SJSA1 (cell line): ENCODE data around the gene BCKDHB. TPM values are rescaled to one million over a fixed set of nuclear protein-coding genes. Genes with fewer than 3 reads are reported as not detected.

ENCODE experiments used
- DNase-seq, 2 experiments: peaks; one replicate each; pipeline ENCODE4 v3.0.0-alpha.2; 2015 to 2020; ENCODE audit warnings: low spot score in 2 of 2, low read depth in 1 of 2
- H3K27ac ChIP-seq: fragments of 250-450 bp; sonication (Bioruptor Pico); 2 replicates; pipeline ENCODE4 v1.5.1; 2020; ENCODE audit warnings: mild to moderate bottlenecking, moderate library complexity
- H3K27me3 ChIP-seq: fragments of 250-450 bp; sonication (Bioruptor Pico); replicated peaks from 2 replicates; pipeline ENCODE4 v1.5.1; 2020; ENCODE audit warnings: mild to moderate bottlenecking, moderate library complexity
- H3K36me3 ChIP-seq: fragments of 250-450 bp; sonication (Bioruptor Pico); 2 replicates; pipeline ENCODE4 v1.5.1; 2020; ENCODE audit warnings: mild to moderate bottlenecking
- H3K4me1 ChIP-seq: fragments of 250-450 bp; sonication (Bioruptor Pico); replicated peaks from 2 replicates; pipeline ENCODE4 v1.6.1; 2021; ENCODE audit warnings: mild to moderate bottlenecking
- H3K4me3 ChIP-seq: fragments of 250-450 bp; sonication (Bioruptor Pico); 2 replicates; pipeline ENCODE4 v1.5.1; 2020; ENCODE audit warnings: mild to moderate bottlenecking
- H3K9me3 ChIP-seq: fragments of 250-450 bp; sonication (Bioruptor Pico); replicated peaks from 2 replicates; pipeline ENCODE4 v1.5.1; 2020; ENCODE audit warnings: mild to moderate bottlenecking
- total RNA-seq: library from RNA; depleted of rRNA; stranded (reverse); fragments of >200 nt; shearing (Covaris generic); gene quantifications from 2 replicates; pipeline ENCODE4 v1.2.3, GENCODE V29; 2014

The BCKDHB gene
- total RNA-seq, 1 experiment from 2014 or later = 27.5 TPM

DNA sequence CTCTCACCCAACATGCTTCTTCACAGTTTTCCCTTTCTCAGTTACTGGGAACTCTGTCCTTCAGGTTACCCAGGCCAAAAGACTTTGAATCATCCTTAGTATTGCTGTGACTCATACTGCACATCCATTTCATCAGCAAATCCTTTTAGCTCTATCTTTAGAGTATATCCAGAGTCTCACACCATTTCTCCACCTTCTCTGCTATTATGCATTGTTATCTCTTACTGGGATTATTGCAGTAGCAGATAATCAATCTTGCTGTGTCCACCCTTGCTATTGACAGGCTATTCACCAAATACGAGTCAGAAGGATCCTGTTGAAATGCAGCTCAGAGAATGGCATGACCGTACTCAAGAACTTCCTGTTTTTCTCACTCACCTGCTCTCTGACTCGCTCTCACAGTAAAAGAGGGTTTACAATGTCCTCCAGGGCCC, 57.3 kb downstream of the BCKDHB start:
- no peak overlapping the region for H3K27ac ChIP-seq
- H3K4me3 ChIP-seq = no peak overlapping the region

DNA sequence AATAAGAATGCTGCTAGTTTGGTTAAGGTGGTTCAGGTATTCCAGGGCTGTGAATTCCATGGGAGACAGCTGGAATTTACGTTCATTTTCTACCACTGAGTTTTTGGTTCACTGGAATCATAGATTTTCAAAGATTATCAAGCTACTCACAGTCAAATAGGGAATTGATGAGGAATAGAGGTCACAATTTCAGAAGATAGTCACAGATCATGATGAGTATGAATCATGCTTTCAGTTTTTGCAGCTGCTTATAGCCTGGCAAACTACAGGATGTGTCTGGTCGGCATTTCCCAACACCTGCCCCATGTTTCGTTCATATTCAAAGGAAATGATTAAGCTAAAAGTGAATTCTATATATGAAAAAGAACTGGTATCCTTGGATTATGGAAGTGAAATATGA, 58.7 kb downstream of the BCKDHB start:
- H3K27me3 ChIP-seq = no peaks in the 10 kb centered on the region
- no peak overlapping the region for H3K27ac ChIP-seq
- H3K4me1 ChIP-seq = peaks cover 10% of the 10 kb centered on the region
- H3K36me3 ChIP-seq = no peaks in the 10 kb centered on the region; the same call in 1 of the 2 replicates
- no peak for DNase-seq
- no peaks in the 10 kb centered on the region for H3K9me3 ChIP-seq
- no peak overlapping the region for H3K4me3 ChIP-seq

More for the DNA sequence above, 57.3 kb downstream of the BCKDHB start:
- H3K9me3 ChIP-seq = no peaks in the 10 kb centered on the region
- DNase-seq = peak in 1 of 2 experiments; percentile 25
- no peaks in the 10 kb centered on the region for H3K27me3 ChIP-seq
- no peaks in the 10 kb centered on the region; the same call in 1 of the 2 replicates for H3K36me3 ChIP-seq
- H3K4me1 ChIP-seq = peaks cover 10% of the 10 kb centered on the region

DNA sequence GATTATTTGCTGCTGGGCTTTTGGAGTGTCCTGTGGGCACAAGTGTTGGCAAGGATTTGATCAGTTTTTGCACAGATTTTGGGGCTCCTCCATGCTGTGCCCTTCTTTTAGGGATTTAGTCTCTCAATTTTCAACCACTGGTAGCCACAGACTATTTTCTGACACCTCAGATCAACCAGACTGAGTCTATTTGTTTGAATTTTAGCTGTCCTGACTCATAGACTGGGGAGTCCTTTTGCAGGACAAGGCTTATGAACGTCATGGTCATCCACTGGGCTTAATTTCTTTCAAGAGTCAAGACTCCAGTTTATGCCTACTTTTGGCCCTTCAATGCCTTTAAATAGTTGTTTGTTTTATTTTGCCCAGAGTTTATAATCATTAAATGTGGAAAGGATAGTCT, 59.3 kb downstream of the BCKDHB start:
- no peaks in the 10 kb centered on the region for H3K27me3 ChIP-seq
- H3K27ac ChIP-seq = no peak overlapping the region
- H3K4me3 ChIP-seq = no peak overlapping the region
- H3K4me1 ChIP-seq = peaks cover 10% of the 10 kb centered on the region
- no peaks in the 10 kb centered on the region; the same call in 1 of the 2 replicates for H3K36me3 ChIP-seq
- H3K9me3 ChIP-seq = no peaks in the 10 kb centered on the region
- DNase-seq = no peak

DNA sequence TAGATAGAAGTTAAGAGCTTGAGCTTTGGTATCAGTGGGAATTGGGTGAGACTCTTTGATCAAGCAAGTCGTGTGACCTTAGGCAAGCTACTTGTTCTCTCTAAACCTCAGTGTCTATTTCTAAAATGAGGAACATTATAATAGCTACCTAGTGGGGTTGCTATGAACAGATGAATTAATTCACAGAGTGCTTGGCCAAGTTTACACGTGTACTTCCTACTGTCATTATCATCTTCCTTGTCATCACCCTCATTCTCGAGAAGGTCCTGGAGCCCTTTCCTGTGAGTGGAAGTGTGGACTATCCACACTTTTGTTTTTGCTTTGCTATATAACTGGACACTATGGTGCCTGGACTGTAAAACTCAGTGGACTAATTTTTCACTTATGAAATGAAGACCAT, 64.0 kb downstream of the BCKDHB start:
- H3K36me3 ChIP-seq = peaks cover 8% of the 10 kb centered on the region; the same call in 1 of the 2 replicates
- H3K9me3 ChIP-seq = no peaks in the 10 kb centered on the region
- DNase-seq = no peak
- H3K4me3 ChIP-seq = no peak overlapping the region
- no peaks in the 10 kb centered on the region for H3K27me3 ChIP-seq
- peaks cover 9% of the 10 kb centered on the region for H3K4me1 ChIP-seq
- H3K27ac ChIP-seq = no peak overlapping the region

DNA sequence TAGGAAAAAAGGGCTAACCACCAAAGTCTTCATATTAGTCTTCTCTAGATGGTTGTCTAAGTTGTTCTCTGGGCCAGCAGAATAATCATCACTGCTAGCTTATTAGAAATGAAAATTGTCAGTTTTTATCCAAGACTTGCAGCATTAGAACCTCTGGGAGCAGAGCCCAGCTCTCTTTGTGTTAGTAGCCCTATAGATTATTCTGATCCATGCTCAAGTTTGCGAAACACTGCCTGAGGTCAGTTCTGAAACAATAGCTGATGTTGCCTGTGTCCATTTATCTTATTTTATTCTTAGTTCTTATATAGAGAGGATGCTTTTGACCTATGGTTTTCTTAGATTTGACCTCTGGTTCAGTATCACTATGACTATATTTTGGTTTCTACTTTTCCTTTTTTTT, 66.9 kb downstream of the BCKDHB start:
- H3K36me3 ChIP-seq = peaks cover 8% of the 10 kb centered on the region; the same call in 1 of the 2 replicates
- no peak for DNase-seq
- H3K27ac ChIP-seq = no peak overlapping the region
- no peaks in the 10 kb centered on the region for H3K9me3 ChIP-seq
- no peaks in the 10 kb centered on the region for H3K27me3 ChIP-seq
- peaks cover 10% of the 10 kb centered on the region for H3K4me1 ChIP-seq
- H3K4me3 ChIP-seq = no peak overlapping the region

DNA sequence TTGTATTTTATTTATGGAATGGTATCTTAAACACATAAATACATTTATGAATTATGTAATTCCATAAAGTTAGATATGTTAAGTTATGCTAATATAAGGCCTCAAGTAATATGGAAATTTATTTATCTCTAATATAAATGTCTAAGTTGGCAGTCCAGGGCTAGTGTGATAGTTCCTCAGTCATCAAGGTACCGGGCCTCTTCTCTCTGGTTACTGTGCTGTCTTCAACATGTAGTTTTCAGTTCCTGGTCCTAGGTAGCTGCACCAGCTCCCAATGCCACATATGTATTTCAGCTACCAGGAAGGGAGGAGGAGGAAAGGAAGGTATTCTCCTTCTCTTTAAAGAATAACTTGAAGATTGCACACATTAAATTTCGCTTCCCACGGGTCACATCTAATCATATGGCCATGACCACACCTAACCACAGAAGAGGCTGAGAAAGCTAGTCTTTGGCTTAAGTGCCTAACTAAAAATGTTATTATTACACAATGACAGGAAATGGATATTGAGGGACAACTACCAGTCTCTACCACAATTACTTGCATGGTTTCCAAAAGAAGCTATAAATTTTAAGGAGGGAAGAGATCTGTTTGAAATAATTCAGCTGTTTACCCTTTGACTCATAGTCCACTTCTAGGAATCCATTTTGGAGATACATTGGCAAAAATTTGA, 68.6 kb downstream of the BCKDHB start:
- H3K36me3 ChIP-seq = peaks cover 8% of the 10 kb centered on the region; the same call in 1 of the 2 replicates
- no peaks in the 10 kb centered on the region for H3K9me3 ChIP-seq
- DNase-seq = peak in 1 of 2 experiments; percentile 18
- H3K4me3 ChIP-seq = no peak overlapping the region
- H3K27me3 ChIP-seq = no peaks in the 10 kb centered on the region
- no peak overlapping the region for H3K27ac ChIP-seq
- peaks cover 10% of the 10 kb centered on the region for H3K4me1 ChIP-seq

DNA sequence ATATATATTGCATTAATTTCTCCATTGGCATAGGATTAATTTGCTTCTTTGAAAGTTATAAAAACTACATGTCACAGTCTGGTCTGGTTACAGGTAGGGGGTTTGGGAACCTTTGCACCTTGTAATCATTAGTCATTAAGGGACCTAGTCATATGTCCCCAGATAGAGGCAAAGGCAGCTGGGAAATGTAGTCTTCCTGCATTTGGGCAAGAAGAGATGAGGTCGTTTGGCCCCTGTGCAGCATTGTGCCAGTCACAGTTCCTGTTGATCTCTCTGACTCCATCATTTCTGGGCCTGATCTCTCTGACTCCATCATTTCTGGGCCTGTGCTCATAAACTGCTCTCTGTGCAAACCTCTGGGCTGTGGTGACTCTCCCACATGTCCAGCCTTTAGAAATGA, 73.2 kb downstream of the BCKDHB start:
- no peaks in the 10 kb centered on the region for H3K27me3 ChIP-seq
- peaks cover 24% of the 10 kb centered on the region for H3K4me1 ChIP-seq
- DNase-seq = no peak
- H3K4me3 ChIP-seq = no peak overlapping the region
- no peaks in the 10 kb centered on the region for H3K9me3 ChIP-seq
- no peak overlapping the region for H3K27ac ChIP-seq
- H3K36me3 ChIP-seq = peaks cover 4% of the 10 kb centered on the region; the same call in 1 of the 2 replicates

DNA sequence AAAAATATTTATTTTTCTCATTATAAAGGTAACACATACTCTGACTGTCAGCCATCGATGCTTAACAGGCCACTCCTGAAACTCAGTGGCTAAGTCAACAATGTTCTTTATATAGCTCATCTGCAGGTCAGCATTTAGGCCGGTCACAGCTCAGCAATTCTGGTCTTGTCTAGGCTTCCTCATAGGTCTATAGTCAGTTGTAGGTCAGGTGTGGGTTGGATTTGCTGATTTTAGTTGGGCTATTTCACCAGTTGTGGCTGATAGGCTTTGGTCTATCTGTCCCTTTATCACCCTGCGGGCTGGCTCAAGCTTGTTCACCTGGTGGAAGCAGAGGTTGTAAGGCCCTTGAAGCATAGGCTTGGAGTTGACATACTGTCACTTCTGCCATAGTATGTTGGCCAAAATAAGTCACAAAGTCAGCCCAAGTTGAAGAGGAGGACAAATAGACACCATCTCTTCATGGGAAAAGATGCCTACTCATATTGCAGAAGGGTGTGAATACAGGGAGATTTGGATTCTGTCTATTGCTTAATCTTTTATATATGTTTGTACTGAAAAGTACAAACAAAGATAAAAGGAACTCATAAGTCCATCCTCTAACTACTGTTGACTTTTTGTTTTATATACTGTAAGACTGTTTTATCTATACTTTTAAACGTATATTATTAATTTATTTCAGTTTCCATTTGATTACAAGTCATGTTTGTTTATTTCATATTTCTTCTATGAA, 75.0 kb downstream of the BCKDHB start:
- DNase-seq = no peak
- H3K4me3 ChIP-seq = no peak overlapping the region
- H3K9me3 ChIP-seq = no peaks in the 10 kb centered on the region
- H3K36me3 ChIP-seq = no peaks in the 10 kb centered on the region
- peak overlapping the region; percentile 18 for H3K27ac ChIP-seq
- H3K27me3 ChIP-seq = no peaks in the 10 kb centered on the region
- H3K4me1 ChIP-seq = peaks cover 15% of the 10 kb centered on the region

DNA sequence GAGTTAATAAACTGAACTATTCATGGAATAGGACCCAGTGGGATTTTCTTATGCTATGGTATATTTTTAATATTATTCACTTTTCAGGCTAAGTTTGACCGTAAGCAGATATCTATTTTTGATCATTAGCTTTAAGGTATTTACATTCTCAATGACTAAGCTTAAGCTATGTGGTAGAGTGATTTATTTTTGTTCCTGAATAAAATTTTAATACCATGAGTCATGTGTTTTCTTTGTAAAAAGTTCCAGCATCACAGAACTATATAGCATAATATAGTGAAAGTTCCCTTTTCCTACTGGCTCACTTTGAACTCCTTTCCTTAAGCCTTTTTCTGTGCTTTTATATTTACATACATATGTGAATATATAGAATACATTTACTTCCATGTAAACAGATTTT, 75.8 kb downstream of the BCKDHB start:
- peak in 1 of 2 experiments; percentile 45 for DNase-seq
- peak overlapping the region; percentile 18 for H3K27ac ChIP-seq
- no peaks in the 10 kb centered on the region for H3K36me3 ChIP-seq
- no peak overlapping the region for H3K4me3 ChIP-seq
- H3K27me3 ChIP-seq = no peaks in the 10 kb centered on the region
- H3K4me1 ChIP-seq = peaks cover 15% of the 10 kb centered on the region
- no peaks in the 10 kb centered on the region for H3K9me3 ChIP-seq

DNA sequence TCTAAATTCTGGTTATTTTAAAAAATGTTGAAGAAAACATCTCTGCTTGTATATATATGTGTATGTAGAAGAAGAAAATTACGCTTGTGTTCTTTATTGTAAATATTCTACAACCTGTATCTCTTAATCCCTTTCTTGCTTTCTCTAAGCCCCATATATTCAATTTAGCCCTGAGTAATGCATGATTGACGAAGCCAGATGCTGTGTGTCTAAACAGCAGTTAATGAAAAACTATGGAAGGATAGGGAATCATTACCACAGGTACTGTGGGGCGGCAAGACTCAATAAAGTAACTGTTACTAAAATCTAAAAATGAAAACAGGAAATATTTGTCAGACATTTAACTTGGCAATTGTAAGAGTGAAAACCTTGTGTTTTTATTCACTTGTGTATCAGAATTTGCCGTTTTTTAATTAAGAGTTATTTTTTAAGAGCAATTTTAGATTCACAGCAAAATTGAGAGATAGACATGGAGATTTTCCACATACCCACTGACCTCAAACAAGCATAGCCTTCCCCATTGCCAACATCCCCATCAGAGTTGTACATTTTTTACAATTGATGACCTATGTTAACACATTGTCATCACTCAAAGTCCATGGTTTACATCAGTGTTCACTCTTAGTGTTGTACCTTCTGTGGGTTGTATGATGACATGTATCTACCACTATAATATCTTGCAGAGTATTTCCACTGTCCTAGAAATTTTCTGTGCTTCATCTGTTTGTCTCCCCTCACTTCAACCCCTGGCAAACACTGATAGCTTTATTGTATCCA, 76.7 kb downstream of the BCKDHB start:
- no peak overlapping the region for H3K4me3 ChIP-seq
- no peaks in the 10 kb centered on the region for H3K36me3 ChIP-seq
- no peak for DNase-seq
- H3K27me3 ChIP-seq = no peaks in the 10 kb centered on the region
- no peak overlapping the region for H3K27ac ChIP-seq
- H3K9me3 ChIP-seq = no peaks in the 10 kb centered on the region
- peaks cover 15% of the 10 kb centered on the region for H3K4me1 ChIP-seq

DNA sequence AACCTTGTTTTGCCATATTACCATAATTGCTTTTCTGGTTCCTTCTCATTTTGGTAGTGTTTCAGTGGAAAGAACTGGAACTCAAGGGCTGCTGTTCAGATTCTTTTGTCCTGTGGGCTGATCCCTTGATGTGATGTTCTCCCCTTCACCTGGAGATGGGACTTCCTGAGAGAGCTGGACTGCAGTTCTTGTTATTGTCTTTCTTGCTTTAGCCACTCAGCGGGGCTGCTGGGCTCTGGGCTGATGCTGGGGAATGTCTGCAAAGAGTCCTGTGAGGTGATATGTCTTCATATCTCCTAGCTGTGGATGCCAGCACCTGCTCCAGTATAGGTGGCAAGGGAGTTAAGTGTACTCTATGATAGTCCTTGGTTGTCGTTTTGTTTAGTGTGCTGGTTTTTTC, 79.0 kb downstream of the BCKDHB start:
- no peaks in the 10 kb centered on the region for H3K27me3 ChIP-seq
- no peaks in the 10 kb centered on the region for H3K9me3 ChIP-seq
- no peak for DNase-seq
- peaks cover 15% of the 10 kb centered on the region for H3K4me1 ChIP-seq
- H3K27ac ChIP-seq = no peak overlapping the region
- no peak overlapping the region for H3K4me3 ChIP-seq
- no peaks in the 10 kb centered on the region for H3K36me3 ChIP-seq

DNA sequence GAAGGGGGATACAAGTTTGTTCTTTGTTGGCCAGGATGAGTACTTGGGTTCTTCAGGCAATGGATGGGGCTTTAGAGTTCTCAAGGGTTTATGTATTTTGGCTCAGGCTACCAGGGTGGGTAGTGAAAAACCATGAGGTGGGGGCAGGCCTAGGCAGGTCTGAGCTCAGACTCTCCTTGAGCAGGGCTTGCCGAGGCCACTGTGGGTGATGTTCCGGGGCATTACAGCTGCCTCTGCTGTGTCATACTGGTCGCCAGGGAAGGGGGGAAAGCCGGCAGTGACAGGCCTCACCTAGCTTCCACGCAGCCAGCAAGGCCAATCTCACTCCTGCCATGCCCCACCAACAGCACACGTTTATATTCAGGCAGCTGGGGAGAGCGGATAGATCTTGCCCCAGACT, 79.6 kb downstream of the BCKDHB start:
- H3K4me3 ChIP-seq = no peak overlapping the region
- peaks cover 15% of the 10 kb centered on the region for H3K4me1 ChIP-seq
- no peaks in the 10 kb centered on the region for H3K36me3 ChIP-seq
- no peaks in the 10 kb centered on the region for H3K9me3 ChIP-seq
- H3K27ac ChIP-seq = no peak overlapping the region
- no peaks in the 10 kb centered on the region for H3K27me3 ChIP-seq
- DNase-seq = no peak

DNA sequence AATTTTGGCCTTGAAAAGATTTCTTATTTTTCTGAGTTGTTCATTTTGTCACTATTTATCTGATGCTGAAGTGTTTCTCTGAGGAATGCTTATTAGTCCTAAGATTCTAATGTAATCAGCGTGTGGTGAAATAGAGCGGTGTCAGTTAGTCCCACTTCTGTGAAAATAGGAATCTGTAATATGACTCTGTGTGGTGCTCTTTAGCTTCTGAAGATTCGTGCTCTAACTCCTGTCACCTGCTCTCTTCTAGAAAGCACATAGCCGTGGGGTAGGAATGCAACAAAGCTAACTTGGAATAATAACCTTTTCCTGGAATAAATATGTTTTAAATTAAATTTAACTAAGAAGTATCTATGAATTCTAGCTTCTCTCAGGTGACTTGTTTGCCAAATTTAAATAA, 90.4 kb downstream of the BCKDHB start:
- Histone ChIP-seq H3K4me1 (no peaks in the 10 kb centered on the region), H3K36me3 (no peaks in the 10 kb centered on the region), H3K9me3 (no peaks in the 10 kb centered on the region), H3K4me3 (no peak overlapping the region), H3K27me3 (no peaks in the 10 kb centered on the region), H3K27ac (no peak overlapping the region)
- DNase-seq = no peak

DNA sequence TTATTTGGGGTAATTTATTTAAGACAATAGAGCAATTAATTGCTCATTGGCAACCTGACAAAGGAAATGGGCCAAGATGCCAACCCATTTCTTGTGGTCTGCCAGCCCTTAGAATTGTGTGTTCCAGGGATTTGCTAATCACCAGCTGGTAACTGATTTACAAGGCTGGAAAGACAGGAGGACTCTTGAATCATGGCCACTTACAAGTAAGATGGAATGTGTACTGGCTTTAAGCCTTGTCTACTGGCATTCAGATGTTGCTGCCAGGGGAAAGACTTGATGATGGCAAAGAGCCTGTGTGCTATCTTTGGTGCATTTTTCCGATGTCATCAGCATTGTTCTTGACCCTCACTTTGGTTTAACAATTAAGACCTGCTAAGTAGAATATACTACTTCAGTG, 91.0 kb downstream of the BCKDHB start:
- Histone ChIP-seq H3K27me3 (no peaks in the 10 kb centered on the region), H3K4me1 (no peaks in the 10 kb centered on the region), H3K27ac (no peak overlapping the region), H3K36me3 (no peaks in the 10 kb centered on the region), H3K9me3 (no peaks in the 10 kb centered on the region), H3K4me3 (no peak overlapping the region)
- no peak for DNase-seq
